ENCODE measurements around the gene ERP29.
"Not testable (repeated sequence)": the region's sequence is repeated elsewhere in the genome, so short reads cannot be mapped to it uniquely, and the experiment has no call there.

Gene ERP29

DNA sequence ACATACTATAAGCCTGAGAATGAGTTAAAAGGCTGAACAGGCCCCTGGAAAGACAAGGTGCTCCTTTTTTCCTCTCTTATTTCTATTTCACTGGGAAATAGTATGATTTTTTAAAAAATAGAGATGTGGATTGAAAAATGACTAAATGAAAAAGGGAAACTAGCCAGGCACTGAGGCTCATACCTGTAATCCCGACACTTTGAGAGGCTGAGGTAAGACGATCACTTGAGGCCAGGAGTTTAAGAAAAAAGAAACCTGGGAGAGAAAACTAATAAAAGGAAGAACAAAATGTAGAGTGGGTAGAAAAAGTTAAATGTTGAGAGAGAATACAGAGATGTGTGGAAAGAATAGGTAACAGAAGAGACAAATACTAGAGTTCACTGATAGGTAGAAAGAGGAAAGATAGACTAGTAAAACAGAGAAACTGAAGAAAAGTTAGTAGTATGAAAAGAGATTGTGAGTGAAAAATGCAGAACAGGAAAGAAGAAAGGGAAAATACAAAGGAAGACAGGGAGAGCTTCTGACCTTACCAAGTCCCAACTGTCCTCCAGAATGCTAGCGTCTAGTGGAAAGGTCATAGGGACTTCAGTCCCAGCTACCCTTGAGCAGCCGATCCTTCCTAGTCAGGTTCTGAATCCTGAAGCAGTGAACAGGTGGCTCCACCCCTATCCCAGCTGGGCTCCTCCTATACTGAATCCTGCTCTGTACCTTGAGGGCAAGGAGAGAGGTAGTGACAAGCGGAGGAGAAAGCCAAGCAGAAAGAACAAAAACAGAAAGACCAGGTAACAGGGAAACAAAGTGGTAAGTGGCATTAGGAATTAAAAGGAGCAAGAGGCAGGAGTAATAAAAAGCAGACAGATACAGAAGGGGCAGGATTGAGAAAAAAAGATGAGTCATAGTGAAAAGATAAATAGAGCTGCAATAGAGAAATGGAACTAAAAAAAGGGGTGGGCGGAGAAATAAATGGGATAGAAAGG, 7.5 kb upstream of the ERP29 start:
- DNase-seq: no peak

DNA sequence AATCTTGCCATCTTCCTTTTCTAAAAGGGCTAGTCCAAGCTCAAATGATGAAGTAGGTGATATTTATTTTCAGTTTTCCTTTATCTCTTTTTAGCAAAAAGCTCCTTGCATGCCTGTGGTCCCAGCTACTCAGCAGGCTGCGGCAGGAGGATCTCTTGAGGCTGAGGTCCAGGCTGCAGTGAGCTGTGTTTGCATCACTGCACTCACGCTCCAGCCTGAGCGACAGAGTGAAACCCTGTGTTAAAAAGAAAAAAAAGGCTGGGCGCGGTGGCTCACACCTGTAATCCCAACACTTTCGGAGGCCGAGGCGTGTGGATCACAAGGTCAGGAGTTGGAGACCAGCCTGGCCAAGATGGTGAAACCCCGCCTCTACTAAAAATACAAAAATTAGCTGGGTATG, 5.3 kb upstream of the ERP29 start:
- DNase-seq: no peak

DNA sequence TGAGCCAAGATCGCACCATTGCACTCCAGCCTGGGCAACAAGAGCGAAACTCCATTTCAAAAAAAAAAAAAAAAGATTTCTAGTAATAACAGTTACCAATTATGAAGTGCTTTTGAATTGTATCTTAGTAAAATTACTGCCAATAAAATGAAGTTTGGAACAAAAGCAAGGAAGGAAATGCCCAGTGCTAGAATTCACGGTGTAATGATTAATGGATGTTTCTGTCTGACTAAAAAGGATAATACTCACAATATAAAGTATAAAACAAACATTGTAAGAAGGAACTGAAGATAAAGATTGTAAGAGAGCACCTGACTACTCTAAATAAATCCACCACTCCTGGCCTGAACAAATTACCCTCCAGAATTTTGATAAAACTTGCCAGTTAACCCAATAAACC, 4.3 kb upstream of the ERP29 start:
- no peak for DNase-seq

DNA sequence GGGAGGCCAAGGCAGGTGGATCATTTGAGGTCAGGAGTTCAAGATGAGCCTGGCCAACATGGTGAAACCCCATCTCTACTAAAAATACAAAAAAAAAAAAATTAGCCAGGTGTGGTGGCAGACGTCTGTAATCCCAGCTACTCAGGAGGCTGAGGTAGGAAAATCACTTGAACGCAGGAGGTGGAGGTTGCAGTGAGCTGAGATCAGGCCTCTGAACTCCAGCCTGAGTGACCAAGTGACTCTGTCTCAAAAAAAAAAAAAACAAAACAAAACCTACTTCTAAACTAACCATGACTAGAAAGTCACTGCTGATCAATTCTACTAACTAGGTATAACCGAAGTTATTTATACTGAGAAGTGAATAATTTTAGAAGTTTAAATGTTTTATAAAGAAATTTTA, 3.6 kb upstream of the ERP29 start:
- DNase-seq: not testable (repeated sequence)

DNA sequence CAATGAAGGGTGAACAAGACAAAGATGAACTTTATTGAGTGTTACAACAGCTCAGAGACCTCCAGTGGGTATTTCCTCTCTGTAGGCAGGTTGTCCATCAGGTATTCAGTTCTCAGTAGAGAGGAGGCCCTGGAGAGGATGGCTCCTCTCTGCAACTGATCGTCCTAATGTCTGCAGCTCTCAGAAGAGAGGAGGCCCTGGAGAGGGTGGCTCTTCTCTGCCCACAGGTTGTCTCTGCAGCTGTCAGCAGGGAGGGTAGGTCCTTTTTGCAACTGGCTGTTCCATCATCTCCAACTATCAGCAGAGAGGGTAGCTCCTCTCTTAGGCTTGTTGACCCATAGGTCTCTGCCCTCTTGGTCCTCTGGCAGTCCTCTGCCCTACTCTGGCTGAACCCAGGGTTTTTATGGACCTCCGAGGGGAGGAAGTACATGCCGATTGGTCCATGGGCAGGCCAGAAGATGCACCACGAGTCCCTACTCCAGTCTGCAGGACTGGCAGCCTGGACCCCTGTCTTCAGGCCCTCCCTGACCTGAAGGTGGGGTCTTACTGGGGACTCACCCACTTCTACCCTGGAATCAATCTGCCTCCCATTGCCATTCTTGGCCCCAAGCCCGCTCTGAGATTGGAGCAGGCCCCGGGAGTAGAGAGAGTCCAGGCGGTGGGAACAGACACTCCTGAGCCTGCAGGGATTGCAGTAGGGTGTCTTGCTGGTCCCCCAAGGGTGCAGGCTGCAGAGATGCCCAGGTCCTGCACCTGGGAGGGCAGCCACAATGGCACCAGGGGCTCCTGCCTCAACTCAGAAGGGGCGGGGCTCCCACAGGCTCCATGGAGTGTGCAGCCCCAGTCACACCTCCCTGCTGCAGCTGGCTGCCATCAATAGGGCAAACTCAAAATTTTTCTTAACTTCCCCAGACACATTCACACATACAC, 2.5 kb upstream of the ERP29 start:
- no peak for DNase-seq

DNA sequence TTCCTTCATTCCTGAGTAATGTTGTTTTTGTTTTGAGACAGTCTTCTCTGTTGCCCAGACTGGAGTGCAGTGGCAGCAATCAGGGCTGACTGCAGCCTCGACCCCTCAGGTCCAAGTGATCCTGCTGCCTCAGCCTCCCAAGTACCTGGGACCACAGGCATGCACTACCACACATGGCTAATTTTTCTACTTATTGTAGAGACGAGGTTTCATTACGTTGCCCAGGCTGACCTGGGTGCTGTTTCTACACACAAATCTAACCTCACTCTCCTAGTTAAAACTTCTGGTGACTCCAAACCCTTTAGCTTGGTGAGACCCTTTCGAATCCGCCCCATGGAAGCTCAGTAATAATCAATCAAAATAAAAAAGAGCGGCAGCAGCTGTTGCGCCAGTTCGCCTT, 1.5 kb upstream of the ERP29 start:
- DNase-seq: no peak

DNA sequence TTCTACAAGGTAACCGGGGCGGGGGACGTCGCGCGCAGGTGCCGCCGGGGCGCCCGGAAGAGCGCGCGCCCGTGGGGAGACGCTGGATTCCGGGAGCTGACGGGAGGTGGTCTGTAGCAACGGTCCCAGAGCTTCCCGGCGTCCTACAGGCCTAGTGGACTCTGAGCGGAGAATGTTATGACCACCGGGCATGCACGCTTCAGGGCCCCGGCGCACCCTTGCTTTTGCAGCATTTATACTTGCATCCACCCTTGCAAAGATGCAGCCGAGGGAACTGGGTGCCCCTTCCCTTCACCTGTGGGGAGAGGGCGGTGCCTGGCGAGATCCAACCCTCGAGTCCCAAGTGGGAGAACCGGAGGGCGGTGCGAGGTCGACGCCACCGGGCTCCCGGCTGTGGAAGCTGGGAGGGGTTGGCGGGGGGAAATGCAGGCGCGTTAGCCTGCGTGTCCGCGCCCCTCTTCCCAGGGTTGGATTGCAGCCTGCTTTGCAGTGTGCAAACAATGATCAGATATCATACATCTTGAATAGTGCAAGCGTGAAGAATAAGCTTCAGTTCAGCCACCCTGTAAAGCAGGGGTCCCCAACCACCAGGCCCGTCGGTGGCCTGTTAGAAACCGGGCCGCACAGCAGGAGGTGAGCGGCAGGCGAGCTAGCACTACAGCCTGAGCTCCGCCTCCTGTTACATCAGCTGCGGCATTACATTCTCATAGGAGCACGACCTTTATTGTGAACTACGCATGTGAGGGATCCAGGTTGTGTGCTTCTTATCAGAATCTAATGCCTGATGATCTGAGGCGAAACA, 576 bp downstream of the ERP29 start:
- peak; percentile 86 for DNase-seq

DNA sequence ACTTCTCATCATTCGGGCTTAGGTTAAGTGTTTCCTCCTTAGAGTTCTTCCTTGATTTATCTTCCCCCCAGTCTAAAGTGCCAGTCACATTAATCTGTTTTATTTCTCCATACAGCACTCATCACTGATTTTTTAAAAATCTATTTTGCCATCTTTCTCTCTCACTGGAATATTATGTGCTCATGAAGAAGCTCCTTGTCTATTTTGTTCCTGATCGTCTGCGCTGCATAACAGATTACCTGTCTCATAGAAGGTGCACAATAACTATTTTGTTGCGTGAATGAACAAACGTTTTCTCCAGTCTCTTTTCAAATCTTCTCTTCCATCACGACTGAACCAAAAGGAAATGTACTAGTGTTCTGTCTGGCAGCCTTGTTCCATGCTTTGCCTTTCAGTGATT, 2.7 kb downstream of the ERP29 start:
- DNase-seq: no peak

DNA sequence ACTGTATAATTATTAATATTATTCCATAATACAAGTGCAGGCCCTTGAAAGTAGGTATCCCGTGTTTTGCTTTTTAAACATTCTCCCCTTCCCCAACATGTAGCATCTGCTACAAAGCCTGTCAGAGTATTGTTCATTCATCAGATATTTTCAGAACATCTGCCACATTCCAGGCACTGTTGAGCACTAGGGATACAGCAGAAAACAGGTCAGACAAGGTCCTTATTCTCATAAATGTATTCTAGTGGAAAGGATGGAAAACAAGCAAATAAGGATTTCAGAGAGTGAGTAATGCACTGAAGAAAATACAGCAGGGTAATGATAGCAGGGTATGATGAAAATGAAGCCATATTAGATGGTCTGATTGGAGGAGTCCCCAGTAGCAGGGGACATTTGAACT, 3.8 kb downstream of the ERP29 start:
- DNase-seq: peak; percentile 64

DNA sequence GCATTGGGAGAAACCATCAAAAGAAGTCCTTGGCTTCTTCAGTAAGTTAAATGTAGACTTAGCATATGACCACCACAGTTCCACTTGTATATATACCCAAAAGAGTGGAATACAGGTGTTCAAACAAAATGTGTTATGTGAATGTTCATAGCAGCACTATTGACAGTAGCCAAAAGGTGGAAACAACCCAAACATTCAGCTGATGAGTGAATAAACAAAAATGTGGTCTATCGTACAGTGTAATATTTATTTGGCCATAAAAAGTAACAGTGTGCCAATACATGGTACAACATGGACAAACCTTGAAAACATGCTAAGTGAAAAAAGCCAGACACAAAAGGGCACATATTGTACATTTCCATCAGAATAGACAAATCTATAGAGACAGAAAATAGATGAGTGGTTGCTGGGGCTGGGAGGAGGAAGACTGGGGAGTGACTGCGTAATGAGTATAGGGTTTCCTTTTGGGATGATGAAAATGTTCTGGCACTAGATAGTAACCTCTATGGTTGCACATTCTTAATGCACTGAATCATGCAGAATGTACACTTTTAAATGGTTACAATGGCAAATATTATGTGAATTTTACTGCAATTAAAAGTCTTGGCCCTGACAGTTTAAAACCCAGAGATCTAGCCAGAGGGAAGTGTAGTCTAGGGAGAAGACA, 5.5 kb downstream of the ERP29 start:
- DNase-seq: no peak

DNA sequence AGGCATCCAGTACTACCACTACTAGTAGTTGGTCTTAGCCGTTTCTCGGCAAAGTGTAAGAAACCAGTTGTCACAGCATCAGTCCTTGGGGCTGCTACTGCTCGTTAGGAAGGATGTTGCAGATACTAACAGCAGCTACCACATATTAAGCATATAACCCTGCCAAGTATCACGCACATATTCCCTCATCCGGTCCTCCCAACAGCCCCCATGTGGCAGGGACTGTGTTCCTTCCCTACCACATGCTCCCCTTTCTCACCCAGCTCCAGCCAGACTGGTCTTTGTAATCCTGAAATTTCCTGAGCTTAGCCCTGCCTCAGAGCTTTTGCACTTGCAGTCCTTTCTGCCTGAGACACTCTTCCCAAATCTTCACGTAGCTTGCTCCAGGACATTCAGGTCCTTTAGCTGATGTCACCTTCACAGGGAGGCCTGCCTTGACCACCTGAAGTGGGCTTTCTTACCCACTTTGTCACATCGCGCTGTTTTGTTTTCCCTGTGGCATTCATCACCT, 7.8 kb downstream of the ERP29 start:
- DNase-seq: no peak

DNA sequence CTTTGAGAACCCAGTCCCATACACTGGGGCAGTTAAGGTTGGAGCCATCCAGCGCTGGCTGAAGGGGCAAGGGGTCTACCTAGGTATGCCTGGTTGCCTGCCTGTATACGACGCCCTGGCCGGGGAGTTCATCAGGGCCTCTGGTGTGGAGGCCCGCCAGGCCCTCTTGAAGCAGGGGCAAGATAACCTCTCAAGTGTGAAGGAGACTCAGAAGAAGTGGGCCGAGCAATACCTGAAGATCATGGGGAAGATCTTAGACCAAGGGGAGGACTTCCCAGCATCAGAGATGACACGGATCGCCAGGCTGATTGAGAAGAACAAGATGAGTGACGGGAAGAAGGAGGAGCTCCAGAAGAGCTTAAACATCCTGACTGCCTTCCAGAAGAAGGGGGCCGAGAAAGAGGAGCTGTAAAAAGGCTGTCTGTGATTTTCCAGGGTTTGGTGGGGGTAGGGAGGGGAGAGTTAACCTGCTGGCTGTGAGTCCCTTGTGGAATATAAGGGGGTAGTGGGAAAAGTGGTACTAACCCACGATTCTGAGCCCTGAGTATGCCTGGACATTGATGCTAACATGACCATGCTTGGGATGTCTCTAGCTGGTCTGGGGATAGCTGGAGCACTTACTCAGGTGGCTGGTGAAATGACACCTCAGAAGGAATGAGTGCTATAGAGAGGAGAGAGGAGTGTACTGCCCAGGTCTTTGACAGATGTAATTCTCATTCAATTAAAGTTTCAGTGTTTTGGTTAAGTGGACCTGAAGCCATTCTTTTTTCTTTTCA, 9.2 kb downstream of the ERP29 start:
- no peak for DNase-seq

DNA sequence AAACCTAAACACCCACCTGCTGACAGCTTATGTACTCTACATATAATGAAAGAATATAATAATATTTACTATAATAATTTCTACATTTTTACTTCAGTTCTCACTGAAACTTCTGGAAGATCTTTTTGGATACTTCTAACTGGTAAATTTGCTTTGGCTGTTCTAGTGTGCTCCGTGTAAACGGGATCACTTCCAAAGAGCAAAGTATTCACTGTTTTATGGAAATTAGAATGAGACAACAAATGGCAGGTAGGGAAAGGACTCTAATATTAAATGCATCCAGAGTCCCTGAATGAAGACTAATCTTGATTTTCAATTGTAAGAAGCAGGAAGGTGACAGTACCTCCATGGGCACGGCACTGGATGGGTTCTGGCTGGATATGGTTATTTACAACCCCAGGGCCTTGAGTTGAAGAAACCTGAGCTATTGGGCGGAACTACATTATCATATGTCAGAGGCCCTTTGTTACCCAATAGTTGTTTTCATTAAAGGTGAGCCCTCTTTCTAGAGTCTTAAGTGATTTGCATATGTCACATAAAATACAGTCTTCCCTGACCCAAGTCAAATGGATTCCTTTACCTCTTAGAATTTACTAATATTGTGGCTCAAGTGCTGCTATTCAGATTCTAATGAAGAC, 10.7 kb downstream of the ERP29 start:
- DNase-seq: no peak

DNA sequence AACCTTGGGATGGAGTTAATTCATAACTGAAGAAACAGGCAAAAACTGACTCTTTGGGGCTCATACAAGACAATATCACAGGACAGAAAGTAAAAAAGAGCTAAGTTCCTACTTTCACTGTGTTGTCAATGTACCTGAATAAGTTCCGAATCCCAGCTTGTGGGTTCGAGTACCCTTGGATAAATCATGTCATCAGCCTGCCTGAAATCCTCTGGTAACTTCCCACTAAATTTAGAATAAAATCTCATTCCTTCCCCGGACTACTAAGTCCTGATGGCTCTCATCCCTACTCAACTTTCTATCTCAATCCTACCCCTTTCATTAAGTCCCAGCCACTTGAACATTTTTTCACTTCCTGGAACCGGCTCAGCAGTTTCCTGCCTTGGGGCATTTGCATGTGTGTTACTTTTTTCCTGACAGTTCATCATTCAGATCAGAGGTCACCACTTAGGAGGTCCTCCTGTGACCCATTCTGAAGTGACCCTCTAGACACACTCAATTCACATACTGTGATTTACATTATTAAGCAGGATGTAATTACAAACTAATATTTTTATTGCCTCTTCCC, 12.7 kb downstream of the ERP29 start:
- no peak for DNase-seq

DNA sequence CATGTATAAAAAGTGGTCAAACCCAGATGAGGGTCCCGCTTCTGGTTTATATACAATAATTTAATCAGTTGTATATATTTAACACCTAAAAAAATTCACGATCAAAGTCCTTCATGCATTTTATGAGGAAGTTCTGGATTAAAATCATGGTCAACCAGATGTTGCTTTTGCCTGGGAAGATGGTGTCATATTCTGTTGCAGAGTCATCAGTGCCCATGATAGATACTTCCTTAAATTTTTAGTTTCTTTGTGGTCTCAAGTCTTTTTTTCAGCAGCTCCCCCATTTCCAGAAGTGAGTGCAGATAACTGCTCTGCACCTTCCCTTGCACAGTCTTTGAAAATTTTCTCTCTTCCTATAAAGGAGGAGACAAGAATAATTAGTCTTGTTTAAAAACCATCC, 16.1 kb downstream of the ERP29 start:
- DNase-seq: no peak

DNA sequence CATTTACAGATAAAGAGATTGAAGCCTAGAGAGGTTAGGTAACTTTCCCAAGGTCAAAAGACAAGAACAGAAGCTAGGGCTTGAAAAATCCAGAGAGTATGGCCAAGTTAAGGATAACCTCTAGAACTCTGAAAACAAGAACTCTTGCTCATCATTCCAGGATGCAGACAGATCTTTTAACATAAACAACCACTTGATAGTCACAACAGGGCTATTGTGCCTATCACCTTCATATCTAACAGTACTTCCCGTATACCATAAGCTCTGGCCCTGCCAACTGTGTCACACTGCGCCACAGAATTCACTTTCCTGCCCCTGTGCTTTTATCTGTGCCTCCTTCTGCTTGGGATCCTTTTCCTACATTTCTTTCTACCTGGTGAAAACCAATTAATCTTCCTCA, 18.2 kb downstream of the ERP29 start:
- DNase-seq: no peak

DNA sequence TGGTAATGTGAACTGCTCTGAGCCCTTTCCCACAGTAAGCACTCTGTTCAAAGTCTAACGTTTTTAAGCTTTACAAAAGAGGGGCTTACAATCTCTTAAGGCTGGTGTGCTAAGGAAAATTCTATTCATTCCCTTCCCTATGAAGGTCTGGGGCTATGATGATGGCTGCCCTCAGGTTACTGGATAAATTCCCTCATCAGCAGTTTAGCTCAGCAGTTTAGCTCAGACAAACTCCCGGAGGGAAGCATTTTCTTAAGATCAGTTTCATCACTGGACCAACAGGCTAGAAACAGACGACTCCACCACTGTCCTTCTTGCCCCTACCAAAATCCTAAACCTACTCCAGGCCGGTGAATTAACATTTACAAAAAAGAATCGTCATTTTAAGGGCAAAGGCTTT, 19.1 kb downstream of the ERP29 start:
- DNase-seq: no peak

DNA sequence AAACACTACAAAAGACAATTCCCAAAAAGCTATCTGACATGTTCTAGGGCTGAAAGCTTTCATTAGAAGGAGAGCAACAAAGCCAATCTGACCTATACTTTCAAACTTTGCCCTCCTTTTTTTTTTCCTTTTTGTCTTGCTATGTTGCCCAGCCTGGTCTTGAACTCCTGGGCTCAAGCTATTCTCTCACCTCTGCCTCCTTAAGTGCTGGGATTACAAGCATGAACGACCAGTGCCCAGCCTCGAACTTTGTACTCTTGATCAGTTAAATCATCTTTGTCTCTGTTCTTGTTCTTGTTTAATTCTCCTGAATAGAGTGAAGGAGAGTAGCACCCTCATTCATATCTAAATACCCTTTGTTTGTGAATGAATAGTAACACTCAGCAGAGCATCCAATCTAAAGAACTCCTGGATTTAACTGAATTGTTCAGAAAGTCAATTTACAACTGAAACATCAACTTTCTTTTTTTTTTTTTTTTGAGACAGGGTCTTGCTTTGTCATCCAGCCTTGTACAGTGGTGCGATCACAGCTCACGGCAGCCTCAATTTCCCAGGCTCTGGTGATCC, 22.1 kb downstream of the ERP29 start:
- no peak for DNase-seq

DNA sequence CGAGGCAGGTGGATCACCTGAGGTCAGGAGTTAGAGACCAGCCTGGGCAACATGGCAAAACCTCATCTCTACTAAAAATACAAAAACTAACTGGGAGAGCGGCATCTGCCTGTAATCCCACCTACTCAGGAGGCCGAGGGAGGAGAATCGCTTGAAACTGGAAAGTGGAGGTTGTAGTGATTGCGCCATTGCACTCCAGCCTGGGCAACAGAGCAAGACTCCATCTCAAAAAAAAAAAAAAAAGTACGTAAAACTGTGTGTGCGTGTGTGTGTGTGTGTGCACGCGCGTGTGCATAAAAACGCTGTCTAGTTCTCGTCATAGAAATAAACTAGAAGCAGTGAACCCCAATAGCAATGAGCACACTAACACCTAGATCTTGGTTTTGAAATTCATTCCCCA, 23.4 kb downstream of the ERP29 start:
- DNase-seq: not testable (repeated sequence)

DNA sequence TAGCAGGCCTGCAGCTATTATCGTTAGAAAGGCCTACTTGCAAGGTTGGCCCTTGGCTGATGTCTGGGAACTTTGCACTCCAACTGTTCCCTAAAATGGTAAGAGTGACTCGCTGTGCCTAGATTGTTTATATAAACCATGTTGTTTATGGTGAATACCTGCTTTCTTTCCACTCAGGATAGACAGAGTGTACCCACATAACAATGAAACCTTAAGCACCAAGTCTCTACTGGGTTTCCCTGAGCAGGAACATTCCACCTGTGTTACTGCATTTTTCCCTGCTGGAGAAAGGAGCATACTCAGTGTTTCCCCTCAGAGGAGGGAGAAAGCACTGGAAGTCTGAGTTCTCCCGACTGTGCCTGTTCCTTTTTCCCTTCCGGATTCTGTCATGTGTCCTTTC, 32.8 kb downstream of the ERP29 start:
- DNase-seq: no peak
